GM12878 (cell line): ENCODE results near the gene MNT. TPM values are rescaled to one million over a fixed set of nuclear protein-coding genes. Genes with fewer than 3 reads are reported as not detected.

Experiments used
- BCL3 ChIP-seq: IDR thresholded peaks from 2 replicates; pipeline ENCODE4 v1.6.1; 2011; ENCODE audit warnings: borderline replicate concordance, low read depth, mild to moderate bottlenecking, moderate library complexity, low read length; ENCODE audit not compliant: insufficient read depth, poor library complexity, severe bottlenecking
- CHD2 ChIP-seq: IDR thresholded peaks from 2 replicates; pipeline ENCODE4 v1.6.1; 2011; ENCODE audit warnings: low read depth, low read length, improper control_type of control experiment, borderline replicate concordance
- CREM ChIP-seq: IDR thresholded peaks from 2 replicates; pipeline ENCODE4 v1.6.1; 2014; ENCODE audit warnings: antibody characterized with exemption, low read depth
- FOS ChIP-seq: IDR thresholded peaks from 3 replicates; pipeline ENCODE4 v1.6.1; 2011; ENCODE audit warnings: borderline replicate concordance; ENCODE audit not compliant: insufficient read length; ENCODE audit errors: extremely low read depth
- HDGF ChIP-seq: fragments of 450-650 bp; IDR thresholded peaks from 2 replicates; pipeline ENCODE4 v1.6.1; 2016; ENCODE audit warnings: antibody characterized with exemption
- MEF2A ChIP-seq: IDR thresholded peaks from 2 replicates; pipeline ENCODE4 v1.6.1; 2011; ENCODE audit warnings: low read depth, mild to moderate bottlenecking, low read length, moderate library complexity; ENCODE audit not compliant: insufficient read depth
- MTA2 ChIP-seq: fragments of 450-650 bp; IDR thresholded peaks from 2 replicates; pipeline ENCODE4 v1.6.1; 2016; ENCODE audit warnings: low read depth, mild to moderate bottlenecking, moderate library complexity
- MXI1 ChIP-seq: fragments of 150-350 bp; IDR thresholded peaks from 2 replicates; pipeline ENCODE4 v1.6.1; 2011; ENCODE audit warnings: low read depth, mild to moderate bottlenecking, inconsistent platforms, low read length, improper control_type of control experiment
- MYB ChIP-seq: fragments of 150-350 bp; IDR thresholded peaks from 2 replicates; pipeline ENCODE4 v1.6.1; 2014; ENCODE audit warnings: mild to moderate bottlenecking, low read depth, low read length, borderline replicate concordance
- PAX8 ChIP-seq: fragments of 450-650 bp; IDR thresholded peaks from 2 replicates; pipeline ENCODE4 v1.6.1; 2017; ENCODE audit warnings: mild to moderate bottlenecking, moderate library complexity
- POLR2A ChIP-seq: IDR thresholded peaks from 2 replicates; pipeline ENCODE4 v1.6.1; 2011; ENCODE audit warnings: low read depth, mild to moderate bottlenecking, low read length
- REST ChIP-seq: IDR thresholded peaks from 2 replicates; pipeline ENCODE4 v1.6.1; 2012; ENCODE audit warnings: mild to moderate bottlenecking, low read depth, low read length
- SMARCA5 ChIP-seq: fragments of 450-650 bp; IDR thresholded peaks from 2 replicates; pipeline ENCODE4 v1.6.1; 2017; ENCODE audit warnings: mild to moderate bottlenecking
- SP1 ChIP-seq: IDR thresholded peaks from one replicate; pipeline ENCODE4 v1.6.1; 2011; ENCODE audit warnings: low read depth, low read length
- SUPT20H ChIP-seq: IDR thresholded peaks from 2 replicates; pipeline ENCODE4 v1.6.1; 2011; ENCODE audit warnings: low read depth, mild to moderate bottlenecking, low read length, moderate library complexity, borderline replicate concordance; ENCODE audit not compliant: control insufficient read depth
- TAF1 ChIP-seq: IDR thresholded peaks from 2 replicates; pipeline ENCODE4 v1.6.1; 2011; ENCODE audit warnings: mild to moderate bottlenecking, low read depth, low read length, borderline replicate concordance
- TARDBP ChIP-seq: IDR thresholded peaks from 2 replicates; pipeline ENCODE4 v1.6.1; 2016; ENCODE audit warnings: borderline replicate concordance
- TCF7 ChIP-seq: IDR thresholded peaks from 2 replicates; pipeline ENCODE4 v1.6.1; 2014; ENCODE audit warnings: antibody characterized with exemption, borderline replicate concordance
- USF2 ChIP-seq: IDR thresholded peaks from 2 replicates; pipeline ENCODE4 v1.6.1; 2011; ENCODE audit warnings: low read depth, low read length, improper control_type of control experiment, borderline replicate concordance
- ZBED1 ChIP-seq: IDR thresholded peaks from 2 replicates; pipeline ENCODE4 v1.6.1; 2016; ENCODE audit warnings: borderline replicate concordance
- ZNF687 ChIP-seq: fragments of 450-650 bp; IDR thresholded peaks from 2 replicates; pipeline ENCODE4 v1.6.1; 2017; ENCODE audit warnings: mild to moderate bottlenecking, moderate library complexity
- polyA plus RNA-seq, 11 experiments: library from polyadenylated mRNA; depleted of rRNA in 4 of 11; unstranded in 6 of 11; stranded (reverse) in 5 of 11; fragments of >200 nt; fragmentation: Nextera tagmentation in 4 of 11; fragmentation: Illumina TruSeq in 1 of 11; extraction: Ambion mirVana in 4 of 11; extraction: Trizol in 1 of 11; gene quantifications; 1 replicate in 1 of 11; 2 replicates in 10 of 11; pipeline versions ENCODE4 v1.2.1 to v1.2.3, GENCODE V29; 2011 to 2016; ENCODE audit warnings: inconsistent platforms in 2 of 11, missing spikeins in 2 of 11, low read depth in 1 of 11
- total RNA-seq, 4 experiments: library from RNA; depleted of rRNA in 3 of 4; stranded (reverse); fragments of >200 nt in 3 of 4; fragmentation: Illumina TruSeq in 1 of 4; extraction: Trizol in 1 of 4; gene quantifications; 2 replicates each; pipeline versions ENCODE4 v1.2.1 to v1.2.3, GENCODE V29; 2013 to 2021

Gene MNT
- total and polyA plus RNA-seq, 10 of the 15 experiments (the other 5 are each of a cell fraction or from before 2014, with no cell fraction given): 0.31 to 15.9 (median 3.8) TPM

GRCh38 chr17:2401426-2402221 lies 764 bp upstream of the MNT start (continued):
- TF ChIP-seq REST: no peak
- TF ChIP-seq CREM: peak; percentile 94
- peak; percentile 98 for TF ChIP-seq SP1
- TF ChIP-seq SMARCA5: peak; percentile 76; the same call in 1 of the 2 replicates
- no peak for TF ChIP-seq PAX8
- no peak for TF ChIP-seq USF2
- TF ChIP-seq MXI1: peak; percentile 96
- no peak for TF ChIP-seq SUPT20H
- no peak for TF ChIP-seq MEF2A
- TF ChIP-seq HDGF: peak; percentile 24; the same call in 1 of the 2 replicates
- peak; percentile 80; the same call in 1 of the 2 replicates for TF ChIP-seq CHD2
- TF ChIP-seq TAF1: no peak
- TF ChIP-seq BCL3: no peak
- TF ChIP-seq MYB: no peak
- TF ChIP-seq ZNF687: no peak
- peak; percentile 99 for TF ChIP-seq ZBED1
- TF ChIP-seq MTA2: peak; percentile 13; the same call in 1 of the 2 replicates
- TF ChIP-seq TCF7: no peak
- TF ChIP-seq TARDBP: 0 out of 2 replicates have a peak, but pooled peaks have one; percentile 18
- no peak for TF ChIP-seq FOS
- TF ChIP-seq POLR2A: 0 out of 2 replicates have a peak, but pooled peaks have one; percentile 41
